Activated naive CD8-positive, alpha-beta T cell treated with anti-CD3 and anti-CD28 coated beads, Interleukin-2, amount 10 ng/mL, durations not matched to agents 7 days and 5 days (primary cell): Measurements from ENCODE around the gene RBMS3. TPM values are rescaled to one million over a fixed set of nuclear protein-coding genes. Genes with fewer than 3 reads are reported as not detected.

Experiments
- ATAC-seq: fragments of 150-1000 bp; cut with Tn5 transposase; one replicate; pipeline ENCODE4 v1.10.0; 2021; ENCODE audit warnings: low read depth, moderate library complexity
- POLR2A ChIA-PET: fragments of 350-600 bp; sonication (Branson Sonifier 250); formaldehyde crosslinking; loops from one replicate; lab custom pipeline; 2021; ENCODE audit warnings: antibody characterized with exemption; lab: Charles Lee
- DNase-seq: peaks from one replicate; pipeline ENCODE4 v3.0.0; 2021
- H3K27ac Mint-ChIP-seq: one replicate; pipeline ENCODE4 v1.8.0; 2022; ENCODE audit warnings: mild to moderate bottlenecking, mixed read lengths
- H3K27me3 Mint-ChIP-seq: one replicate; pipeline ENCODE4 v1.8.0; 2022; ENCODE audit warnings: mild to moderate bottlenecking, moderate library complexity, mixed read lengths
- H3K36me3 Mint-ChIP-seq: one replicate; pipeline ENCODE4 v1.8.0; 2021; ENCODE audit warnings: mild to moderate bottlenecking, mixed read lengths
- H3K4me1 Mint-ChIP-seq: one replicate; pipeline ENCODE4 v1.8.0; 2021; ENCODE audit warnings: mixed read lengths
- H3K4me3 Mint-ChIP-seq: one replicate; pipeline ENCODE4 v1.8.0; 2022; ENCODE audit warnings: mild to moderate bottlenecking, moderate library complexity, mixed read lengths
- H3K9me3 Mint-ChIP-seq: one replicate; pipeline ENCODE4 v1.8.0; 2021; ENCODE audit warnings: mixed read lengths
- total RNA-seq, 2 experiments: library from RNA; stranded (reverse); gene quantifications; one replicate each; pipeline ENCODE4 v1.2.3, GENCODE V29; 2021

Gene RBMS3
- total RNA-seq, 2 experiments from 2014 or later: 0.58 to 0.74 TPM

GRCh38 chr3:29329986-29330890, 49.4 kb downstream of the RBMS3 start:
- Mint-ChIP-seq H3K9me3 (no peaks in the 10 kb centered on the region), H3K4me3 (no peak overlapping the region), H3K27me3 (peaks cover 4% of the 10 kb centered on the region), H3K36me3 (no peaks in the 10 kb centered on the region), H3K4me1 (no peaks in the 10 kb centered on the region), H3K27ac (no peak overlapping the region)
- ATAC-seq: no peak
- no peak for DNase-seq
- POLR2A ChIA-PET: no interaction called here

DNA sequence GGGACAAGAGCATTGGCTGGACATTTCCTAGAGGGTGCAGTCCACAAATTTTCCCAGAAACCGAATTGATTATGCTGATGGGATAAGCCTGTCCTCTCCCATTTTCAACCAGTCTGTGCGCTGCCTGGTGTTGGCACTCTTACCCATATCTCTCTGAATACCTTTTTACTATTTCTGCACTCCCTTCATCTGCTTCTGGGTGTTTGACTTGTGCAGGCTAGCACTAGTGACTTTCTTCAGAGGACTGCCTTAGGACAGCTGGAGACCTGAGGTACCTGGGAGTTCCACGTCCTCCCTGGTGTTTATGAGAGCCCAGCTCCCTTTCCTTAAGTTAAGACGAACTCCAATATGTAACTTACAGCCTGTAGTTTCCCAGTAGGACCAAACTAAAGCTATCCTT, 50.2 kb downstream of the RBMS3 start:
- POLR2A ChIA-PET: no interaction called here
- no peak overlapping the region for H3K27ac Mint-ChIP-seq
- no peaks in the 10 kb centered on the region for H3K4me1 Mint-ChIP-seq
- H3K9me3 Mint-ChIP-seq: no peaks in the 10 kb centered on the region
- ATAC-seq (no peak), DNase-seq (no peak)
- no peak overlapping the region for H3K4me3 Mint-ChIP-seq
- H3K36me3 Mint-ChIP-seq: no peaks in the 10 kb centered on the region
- peaks cover 4% of the 10 kb centered on the region for H3K27me3 Mint-ChIP-seq

GRCh38 chr3:29331456-29332194, 50.8 kb downstream of the RBMS3 start:
- no peaks in the 10 kb centered on the region for H3K36me3 Mint-ChIP-seq

DNA sequence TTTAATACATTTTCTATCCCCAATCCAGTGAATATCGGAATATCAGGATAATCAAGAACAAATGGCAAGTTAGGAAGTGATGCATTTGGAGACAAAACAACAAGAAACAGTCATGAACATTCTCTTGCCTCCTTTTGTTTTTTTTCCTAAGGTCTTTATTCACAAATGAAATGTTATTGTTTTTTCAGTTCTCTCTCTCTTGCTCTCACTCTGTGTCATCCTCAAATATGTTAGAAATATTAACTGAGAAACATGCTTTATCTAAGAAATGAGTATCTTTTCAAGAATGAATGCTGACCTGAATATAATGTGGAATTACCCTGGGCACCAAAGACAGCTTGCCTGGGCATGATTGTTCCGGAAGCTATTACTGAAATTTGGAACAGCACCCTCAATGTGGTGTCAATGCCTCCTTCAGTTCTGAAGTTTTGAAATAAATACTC, 51.3 kb downstream of the RBMS3 start:
- Mint-ChIP-seq H3K27me3 (peaks cover 4% of the 10 kb centered on the region), H3K4me3 (no peak overlapping the region), H3K4me1 (no peaks in the 10 kb centered on the region), H3K9me3 (no peaks in the 10 kb centered on the region), H3K27ac (no peak overlapping the region), H3K36me3 (no peaks in the 10 kb centered on the region)
- POLR2A ChIA-PET: no interaction called here
- DNase-seq: no peak
- ATAC-seq: no peak

More at GRCh38 chr3:29331456-29332194, 50.8 kb downstream of the RBMS3 start:
- peaks cover 4% of the 10 kb centered on the region for H3K27me3 Mint-ChIP-seq
- H3K27ac Mint-ChIP-seq: no peak overlapping the region
- H3K4me1 Mint-ChIP-seq: no peaks in the 10 kb centered on the region
- H3K9me3 Mint-ChIP-seq: no peaks in the 10 kb centered on the region
- POLR2A ChIA-PET: no interaction called here
- H3K4me3 Mint-ChIP-seq: no peak overlapping the region
- no peak for ATAC-seq
- no peak for DNase-seq

- POLR2A ChIA-PET: no interaction called here
- H3K4me1 Mint-ChIP-seq: no peaks in the 10 kb centered on the region
- peaks cover 4% of the 10 kb centered on the region for H3K27me3 Mint-ChIP-seq
- DNase-seq (no peak), ATAC-seq (no peak)
- H3K36me3 Mint-ChIP-seq: no peaks in the 10 kb centered on the region
- H3K9me3 Mint-ChIP-seq: no peaks in the 10 kb centered on the region
- no peak overlapping the region for H3K27ac Mint-ChIP-seq
- H3K4me3 Mint-ChIP-seq: no peak overlapping the region
Observed at GRCh38 chr3:29333576-29333975, 52.7 kb downstream of the RBMS3 start.

DNA sequence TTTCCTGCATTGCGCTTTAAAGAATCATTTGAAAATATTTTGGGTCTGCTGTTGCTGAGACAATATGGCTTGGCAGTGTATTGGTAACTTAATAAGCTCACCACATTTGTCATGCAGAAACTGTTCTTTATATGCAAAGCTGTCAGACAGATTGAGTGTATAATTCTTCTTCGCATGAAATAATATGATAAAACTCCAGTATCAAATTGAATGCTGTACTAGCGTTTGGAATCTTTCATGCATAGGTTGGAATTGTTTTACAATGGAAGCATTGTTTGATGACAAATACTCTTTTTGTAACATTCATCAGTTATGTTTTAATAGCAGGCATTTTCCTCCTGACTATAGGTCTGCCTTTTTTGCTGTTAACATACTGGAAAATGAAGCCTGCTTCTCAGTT, 53.8 kb downstream of the RBMS3 start:
- no peaks in the 10 kb centered on the region for H3K4me1 Mint-ChIP-seq
- ATAC-seq (no peak), DNase-seq (no peak)
- POLR2A ChIA-PET: interaction anchor here (0.6 kb wide), 1 partner anchor 54 kb away, joined by 4 read pairs; the partner anchor contains the start of gene RBMS3
- no peak overlapping the region for H3K4me3 Mint-ChIP-seq
- no peak overlapping the region for H3K27ac Mint-ChIP-seq
- no peaks in the 10 kb centered on the region for H3K36me3 Mint-ChIP-seq
- peaks cover 4% of the 10 kb centered on the region for H3K27me3 Mint-ChIP-seq
- H3K9me3 Mint-ChIP-seq: no peaks in the 10 kb centered on the region

DNA sequence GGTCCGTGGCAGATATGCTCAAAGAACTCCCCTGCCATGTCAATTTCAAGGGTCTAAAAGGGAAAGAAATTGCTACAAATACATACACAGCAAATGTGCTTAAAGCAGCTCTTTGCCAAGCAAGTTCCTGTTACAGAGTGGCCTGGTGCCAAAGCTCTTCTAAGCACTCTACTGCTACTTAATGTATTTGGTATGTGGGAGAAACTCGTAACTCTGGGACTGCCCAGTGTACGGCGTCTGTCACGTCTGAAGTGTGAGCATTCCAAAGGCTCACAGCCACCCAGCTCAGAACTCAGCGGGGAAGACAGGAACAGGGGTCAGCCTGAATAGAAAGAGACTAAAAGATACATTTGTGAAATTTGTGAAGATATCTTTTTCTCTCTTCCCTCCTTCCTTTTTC, 54.6 kb downstream of the RBMS3 start:
- ATAC-seq (no peak), DNase-seq (no peak)
- POLR2A ChIA-PET: no interaction called here
- H3K27ac Mint-ChIP-seq: no peak overlapping the region
- no peaks in the 10 kb centered on the region for H3K4me1 Mint-ChIP-seq
- H3K4me3 Mint-ChIP-seq: no peak overlapping the region
- H3K36me3 Mint-ChIP-seq: no peaks in the 10 kb centered on the region
- H3K27me3 Mint-ChIP-seq: peaks cover 4% of the 10 kb centered on the region
- H3K9me3 Mint-ChIP-seq: no peaks in the 10 kb centered on the region

GRCh38 chr3:29335943-29336342, 55.1 kb downstream of the RBMS3 start:
- no peak for ATAC-seq
- H3K27ac Mint-ChIP-seq: no peak overlapping the region
- DNase-seq: no peak
- H3K4me1 Mint-ChIP-seq: no peaks in the 10 kb centered on the region
- H3K4me3 Mint-ChIP-seq: no peak overlapping the region
- POLR2A ChIA-PET: no interaction called here
- H3K36me3 Mint-ChIP-seq: no peaks in the 10 kb centered on the region
- no peaks in the 10 kb centered on the region for H3K9me3 Mint-ChIP-seq
- H3K27me3 Mint-ChIP-seq: peaks cover 4% of the 10 kb centered on the region

DNA sequence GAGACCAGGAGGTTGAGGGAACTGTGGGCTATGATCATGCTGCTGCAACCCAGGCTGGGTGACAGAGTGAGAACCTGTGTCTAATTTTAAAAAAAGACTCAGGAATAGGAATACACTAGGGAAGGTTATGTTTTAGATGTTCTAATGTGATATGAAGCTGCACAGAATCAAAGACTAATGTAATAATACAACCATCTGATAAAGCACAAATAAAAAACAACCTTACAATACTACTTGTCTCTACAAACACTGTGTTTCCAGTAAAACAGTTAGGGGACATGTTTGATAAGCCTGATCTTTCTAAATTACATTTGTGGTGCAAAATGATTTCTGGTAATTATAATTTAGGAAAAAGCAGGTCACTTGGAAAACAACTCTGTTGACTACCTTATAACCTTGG, 56.7 kb downstream of the RBMS3 start:
- no peaks in the 10 kb centered on the region for H3K9me3 Mint-ChIP-seq
- ATAC-seq: no peak
- no peaks in the 10 kb centered on the region for H3K36me3 Mint-ChIP-seq

DNA sequence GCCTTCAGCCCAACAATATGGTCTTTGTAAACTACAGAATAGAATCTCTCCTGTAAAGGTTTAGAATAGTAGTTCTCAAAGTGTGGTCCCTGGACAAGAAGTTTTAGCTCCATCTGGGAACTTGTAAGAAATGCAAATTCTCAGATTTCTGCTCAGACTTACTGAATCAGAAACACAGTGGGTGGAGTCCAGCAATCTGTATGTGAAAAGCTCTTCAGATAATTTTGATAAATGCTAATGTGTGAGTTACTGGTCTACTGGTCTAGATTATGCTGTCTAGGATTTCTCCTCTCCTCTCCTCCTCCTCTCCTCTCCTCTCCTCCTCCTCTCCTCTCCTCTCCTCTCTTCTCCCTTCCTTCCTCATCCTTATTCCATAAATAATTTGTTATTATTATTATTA, 57.5 kb downstream of the RBMS3 start:
- no peaks in the 10 kb centered on the region for H3K27me3 Mint-ChIP-seq
- ATAC-seq (no peak), DNase-seq (no peak)
- no peaks in the 10 kb centered on the region for H3K36me3 Mint-ChIP-seq
- no peaks in the 10 kb centered on the region for H3K4me1 Mint-ChIP-seq
- no peaks in the 10 kb centered on the region for H3K9me3 Mint-ChIP-seq
- no peak overlapping the region for H3K4me3 Mint-ChIP-seq
- POLR2A ChIA-PET: no interaction called here
- no peak overlapping the region for H3K27ac Mint-ChIP-seq

More for the DNA sequence above, 56.7 kb downstream of the RBMS3 start:
- POLR2A ChIA-PET: no interaction called here
- H3K27me3 Mint-ChIP-seq: no peaks in the 10 kb centered on the region
- H3K27ac Mint-ChIP-seq: no peak overlapping the region
- no peak overlapping the region for H3K4me3 Mint-ChIP-seq
- H3K4me1 Mint-ChIP-seq: no peaks in the 10 kb centered on the region
- DNase-seq: no peak

DNA sequence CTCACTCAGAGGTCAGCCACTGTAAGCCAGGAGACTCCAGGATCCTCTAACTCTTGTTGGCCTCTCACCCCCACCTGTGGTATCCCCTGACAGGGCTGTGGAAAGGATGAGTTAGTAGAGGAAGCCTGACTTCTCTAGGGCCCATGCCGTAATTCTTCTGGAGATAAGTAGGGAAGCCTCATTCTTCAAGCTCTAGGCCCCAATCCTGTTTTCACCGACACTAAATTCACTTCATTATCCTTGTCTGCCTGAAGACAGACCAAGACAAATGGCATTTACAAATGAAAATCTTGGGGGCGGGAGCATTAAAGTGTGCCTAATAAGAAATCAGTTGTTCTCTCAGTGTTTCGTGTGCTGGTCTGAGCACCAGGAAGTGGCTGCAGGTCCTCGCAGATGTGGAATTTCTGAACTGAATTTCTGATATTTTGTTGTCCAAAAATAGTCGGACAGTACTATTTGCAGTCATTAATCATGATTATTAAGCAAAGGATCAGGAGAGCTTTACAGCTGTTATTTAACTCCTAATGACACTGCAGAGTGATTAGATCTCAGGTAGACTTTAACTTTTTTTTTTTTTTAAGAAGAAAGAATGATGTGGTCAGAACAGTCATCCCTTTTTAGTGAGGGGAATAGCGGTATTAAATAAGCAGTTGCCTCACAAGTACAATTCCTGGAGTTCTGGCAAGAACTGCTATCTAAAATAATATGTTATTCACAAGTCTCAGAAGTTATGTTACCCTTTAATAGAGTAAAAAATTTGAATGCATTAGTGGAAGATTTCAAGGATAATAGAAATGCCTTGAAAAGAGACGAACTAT, 58.4 kb downstream of the RBMS3 start:
- DNase-seq (no peak), ATAC-seq (no peak)
- POLR2A ChIA-PET: no interaction called here

DNA sequence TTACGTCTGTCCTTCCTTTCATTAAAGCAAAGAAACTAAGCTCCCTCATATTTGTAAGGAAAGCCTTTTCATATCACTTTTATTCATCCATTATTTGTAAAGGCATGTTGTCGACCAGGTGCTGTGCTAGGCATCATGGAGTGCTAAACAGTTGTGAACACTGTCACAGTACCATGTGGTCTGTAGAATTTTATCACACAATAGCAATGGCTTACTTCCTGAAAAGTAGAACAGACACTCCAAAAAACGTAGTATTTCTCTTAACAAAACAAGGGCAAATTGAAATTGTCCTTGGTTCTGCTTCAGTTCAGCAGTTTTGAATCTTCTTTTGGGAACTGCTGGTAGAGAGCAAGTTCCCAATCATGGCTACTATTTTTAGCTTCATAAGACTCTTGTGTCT, 63.3 kb downstream of the RBMS3 start:
- POLR2A ChIA-PET: no interaction called here
- H3K4me1 Mint-ChIP-seq: no peaks in the 10 kb centered on the region
- H3K4me3 Mint-ChIP-seq: no peak overlapping the region
- H3K9me3 Mint-ChIP-seq: no peaks in the 10 kb centered on the region
- H3K27me3 Mint-ChIP-seq: peaks cover 2% of the 10 kb centered on the region
- no peak for DNase-seq
- no peak for ATAC-seq
- no peaks in the 10 kb centered on the region for H3K36me3 Mint-ChIP-seq
- no peak overlapping the region for H3K27ac Mint-ChIP-seq

More for the DNA sequence above, 58.4 kb downstream of the RBMS3 start:
- H3K4me1 Mint-ChIP-seq: no peaks in the 10 kb centered on the region
- H3K36me3 Mint-ChIP-seq: no peaks in the 10 kb centered on the region
- no peak overlapping the region for H3K27ac Mint-ChIP-seq
- no peak overlapping the region for H3K4me3 Mint-ChIP-seq
- no peaks in the 10 kb centered on the region for H3K9me3 Mint-ChIP-seq
- H3K27me3 Mint-ChIP-seq: no peaks in the 10 kb centered on the region

- ATAC-seq: no peak
- POLR2A ChIA-PET: no interaction called here
- DNase-seq: no peak
- Mint-ChIP-seq H3K4me1 (no peaks in the 10 kb centered on the region), H3K27me3 (peaks cover 2% of the 10 kb centered on the region), H3K27ac (no peak overlapping the region), H3K4me3 (no peak overlapping the region), H3K36me3 (no peaks in the 10 kb centered on the region), H3K9me3 (no peaks in the 10 kb centered on the region)
Observed at GRCh38 chr3:29344935-29345334, 64.1 kb downstream of the RBMS3 start.
